Body of pancreas (tissue), 4 donors: ENCODE results near the gene ADGRV1. TPM values are rescaled to one million over a fixed set of nuclear protein-coding genes. Genes with fewer than 3 reads are reported as not detected.

Experiments
- ATAC-seq: fragments of 150-250 bp; one replicate; pipeline ENCODE4 v1.9.1; 2016
- DNase-seq, 4 donors: peaks; one replicate each; pipeline ENCODE4 v3.0.0-alpha.2; 2019
- H3K27ac ChIP-seq, 4 donors: fragments of 200-600 bp; sonication (generic); 1 replicate in 3 of 4; 2 replicates in 1 of 4; pipeline versions ENCODE4 v1.5.1 to v1.6.1; 2016 to 2019; ENCODE audit warnings: mild to moderate bottlenecking in 1 of 4, mixed read lengths in 1 of 4, moderate library complexity in 1 of 4
- H3K27me3 ChIP-seq, 2 donors: fragments of 200-600 bp; sonication (generic); one replicate each; pipeline ENCODE4 v1.6.0; 2016; ENCODE audit warnings: mild to moderate bottlenecking in 1 of 2
- H3K36me3 ChIP-seq, 2 donors: fragments of 200-600 bp; sonication (generic); replicated peaks in 1 of 2; 2 replicates each; pipeline ENCODE4 v1.5.1; 2016; ENCODE audit warnings: low read depth in 2 of 2; ENCODE audit not compliant: insufficient read depth in 1 of 2
- H3K4me1 ChIP-seq: fragments of 200-600 bp; sonication (generic); one replicate; pipeline ENCODE4 v1.6.0; 2016
- H3K4me3 ChIP-seq, 2 donors: fragments of 200-600 bp; sonication (generic); 1 replicate in 1 of 2; 2 replicates in 1 of 2; pipeline ENCODE4 v1.5.1; 2016 to 2019
- H3K9me3 ChIP-seq, 3 donors: fragments of 200-600 bp; sonication (generic); 1 replicate in 2 of 3; 2 replicates in 1 of 3; pipeline ENCODE4 v1.5.1; 2016
- POLR2A ChIP-seq, 3 donors: fragments of 450-650 bp; IDR thresholded peaks; one replicate each; pipeline ENCODE4 v1.6.1; 2016; ENCODE audit warnings: antibody characterized with exemption in 3 of 3, mild to moderate bottlenecking in 2 of 3
- WGBS, 2 donors: methylation state at CpG; one replicate each; pipeline ENCODE4 v1.1.5; 2017; 5-methylcytosine and 5-hydroxymethylcytosine counted together
- intact Hi-C: fragments of 100-400 bp; cut with DNase I; formaldehyde crosslinking; loops from one replicate; pipeline ENCODE4 v1.15.1; 2023
- total RNA-seq, 2 donors: library from RNA; depleted of rRNA; stranded (reverse); fragments of >200 nt; gene quantifications; one replicate each; pipeline ENCODE4 v1.1.0, GENCODE V29; 2016
- TF ChIP-seq, protein P1 (sequence below), 7 experiments: fragments of 450-650 bp in 4 of 7; fragments of 200-600 bp in 3 of 7; sonication (generic) in 3 of 7; IDR thresholded peaks; one replicate each; pipeline ENCODE4 v1.5.1; 2016 to 2019; ENCODE audit warnings: antibody characterized with exemption in 7 of 7

The ADGRV1 gene
- total RNA-seq, 2 donors from 2014 or later = 19.2 to 21.4 TPM

DNA sequence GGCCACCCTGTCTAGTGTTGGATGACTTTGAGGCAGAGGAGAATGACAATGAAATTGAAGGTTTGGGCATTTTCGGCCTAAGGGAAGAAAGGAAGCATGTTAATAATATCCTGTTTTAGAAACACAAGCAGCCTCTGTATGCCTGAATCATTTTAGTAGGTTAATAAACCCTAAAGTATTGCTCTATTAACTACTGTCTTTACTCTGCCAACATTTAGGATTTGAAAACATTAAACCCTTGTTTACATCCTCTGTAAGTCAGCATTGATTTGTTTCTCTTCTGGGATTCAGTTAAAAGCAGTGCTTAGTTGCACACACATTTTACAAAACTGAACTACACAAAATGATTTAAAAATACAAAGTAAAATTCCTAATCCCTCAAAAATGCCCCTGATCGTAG is 465.6 kb downstream of the ADGRV1 start:
- DNase-seq = no peak
- no peak overlapping the region for H3K4me3 ChIP-seq
- peaks cover 30% of the 10 kb centered on the region for H3K4me1 ChIP-seq
- 84 to 91% methylated on average over 2 of the region's 2 CpGs for WGBS, 2 donors
- H3K27me3 ChIP-seq = no peaks in the 10 kb centered on the region
- TF ChIP-seq, protein P1, sequence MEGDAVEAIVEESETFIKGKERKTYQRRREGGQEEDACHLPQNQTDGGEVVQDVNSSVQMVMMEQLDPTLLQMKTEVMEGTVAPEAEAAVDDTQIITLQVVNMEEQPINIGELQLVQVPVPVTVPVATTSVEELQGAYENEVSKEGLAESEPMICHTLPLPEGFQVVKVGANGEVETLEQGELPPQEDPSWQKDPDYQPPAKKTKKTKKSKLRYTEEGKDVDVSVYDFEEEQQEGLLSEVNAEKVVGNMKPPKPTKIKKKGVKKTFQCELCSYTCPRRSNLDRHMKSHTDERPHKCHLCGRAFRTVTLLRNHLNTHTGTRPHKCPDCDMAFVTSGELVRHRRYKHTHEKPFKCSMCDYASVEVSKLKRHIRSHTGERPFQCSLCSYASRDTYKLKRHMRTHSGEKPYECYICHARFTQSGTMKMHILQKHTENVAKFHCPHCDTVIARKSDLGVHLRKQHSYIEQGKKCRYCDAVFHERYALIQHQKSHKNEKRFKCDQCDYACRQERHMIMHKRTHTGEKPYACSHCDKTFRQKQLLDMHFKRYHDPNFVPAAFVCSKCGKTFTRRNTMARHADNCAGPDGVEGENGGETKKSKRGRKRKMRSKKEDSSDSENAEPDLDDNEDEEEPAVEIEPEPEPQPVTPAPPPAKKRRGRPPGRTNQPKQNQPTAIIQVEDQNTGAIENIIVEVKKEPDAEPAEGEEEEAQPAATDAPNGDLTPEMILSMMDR (IDR thresholded peaks at IDR 0.05) = no peak
- TF ChIP-seq POLR2A (IDR thresholded peaks at IDR 0.05) = no peak
- intact Hi-C loops = no loop called here
- no peaks in the 10 kb centered on the region for H3K36me3 ChIP-seq
- H3K27ac ChIP-seq = no peak overlapping the region
- ATAC-seq = no peak
- no peaks in the 10 kb centered on the region for H3K9me3 ChIP-seq

DNA sequence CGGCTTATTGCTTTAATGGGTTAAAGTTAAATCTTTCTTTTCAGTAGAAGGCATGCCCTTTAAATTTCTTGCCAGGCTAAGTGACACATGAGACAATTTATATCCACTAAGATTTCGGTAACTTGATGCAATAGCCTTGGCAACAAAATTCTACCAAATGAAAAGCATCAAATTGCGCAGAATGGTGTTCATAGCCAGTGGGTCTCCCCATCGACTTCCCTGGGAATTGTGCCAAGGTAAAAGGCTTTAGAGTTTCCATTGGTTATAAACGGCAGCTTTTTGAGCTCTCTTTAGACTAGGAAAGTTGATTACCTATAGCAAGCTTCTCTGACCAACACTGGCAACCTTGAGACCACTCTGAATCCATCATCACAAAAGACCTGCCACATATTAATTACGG is 466.1 kb downstream of the ADGRV1 start:
- ATAC-seq (no peak), DNase-seq (no peak)
- peaks cover 30% of the 10 kb centered on the region for H3K4me1 ChIP-seq
- H3K36me3 ChIP-seq = no peaks in the 10 kb centered on the region
- 90% methylated on average over 6 of the region's 6 CpGs for WGBS, 2 donors
- H3K27me3 ChIP-seq = no peaks in the 10 kb centered on the region
- H3K27ac ChIP-seq = no peak overlapping the region
- H3K4me3 ChIP-seq = no peak overlapping the region
- intact Hi-C loops = no loop called here
- H3K9me3 ChIP-seq = no peaks in the 10 kb centered on the region
- TF ChIP-seq, protein P1 (IDR thresholded peaks at IDR 0.05) = no peak

DNA sequence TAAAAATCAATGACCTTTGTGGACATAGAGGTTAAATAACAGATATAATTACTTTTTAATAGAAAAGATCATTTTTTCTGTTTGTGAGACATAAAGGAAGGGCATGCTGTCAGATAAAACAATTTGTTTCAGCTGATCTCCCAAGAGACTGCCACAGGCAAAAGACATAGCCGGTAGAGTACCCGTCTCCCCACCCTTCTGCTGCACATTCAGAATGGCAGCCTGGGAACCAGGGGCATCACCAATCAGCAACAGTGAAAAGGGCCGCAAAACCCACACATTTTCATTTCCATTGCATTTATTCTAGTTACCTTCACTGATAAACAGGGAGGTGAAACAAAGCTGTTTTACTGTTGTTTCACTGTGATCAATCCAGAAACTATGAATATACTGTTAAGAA is 466.9 kb downstream of the ADGRV1 start:
- Histone ChIP-seq H3K9me3 (no peaks in the 10 kb centered on the region), H3K4me3 (no peak overlapping the region), H3K36me3 (no peaks in the 10 kb centered on the region), H3K27me3 (no peaks in the 10 kb centered on the region), H3K27ac (no peak overlapping the region), H3K4me1 (peaks cover 30% of the 10 kb centered on the region)
- ATAC-seq = no peak
- intact Hi-C loops = no loop called here
- DNase-seq = no peak
- TF ChIP-seq POLR2A (IDR thresholded peaks at IDR 0.05) = no peak
- TF ChIP-seq, protein P1 (IDR thresholded peaks at IDR 0.05) = no peak
- 92 to 96% methylated on average over 3 of the region's 3 CpGs for WGBS, 2 donors

DNA sequence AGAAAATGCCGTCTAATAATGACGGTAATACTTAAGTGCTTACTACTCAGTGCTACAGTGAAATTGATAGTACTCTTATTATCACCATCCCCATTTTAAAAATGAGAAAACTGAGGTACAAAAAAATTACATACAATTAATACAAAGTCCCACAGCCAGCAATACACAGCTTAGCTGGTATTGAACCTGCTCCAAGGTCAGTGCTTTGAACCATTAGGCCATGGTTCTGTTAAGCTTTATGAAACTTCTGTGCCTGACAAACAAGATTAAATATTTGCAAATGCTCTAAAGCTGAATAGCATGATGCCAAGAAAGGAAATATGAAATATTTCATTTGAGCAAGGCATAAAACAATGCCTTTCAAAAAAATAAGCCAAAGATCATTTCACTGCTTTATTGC is 467.4 kb downstream of the ADGRV1 start:
- H3K4me3 ChIP-seq = no peak overlapping the region
- intact Hi-C loops = no loop called here
- no peaks in the 10 kb centered on the region for H3K36me3 ChIP-seq
- WGBS, 2 donors = 85 to 89% methylated on average over 2 of the region's 2 CpGs
- ATAC-seq (no peak), DNase-seq (no peak)
- no peak overlapping the region for H3K27ac ChIP-seq
- peaks cover 30% of the 10 kb centered on the region for H3K4me1 ChIP-seq
- TF ChIP-seq, protein P1 (IDR thresholded peaks at IDR 0.05) = no peak
- TF ChIP-seq POLR2A (IDR thresholded peaks at IDR 0.05) = no peak
- H3K9me3 ChIP-seq = no peaks in the 10 kb centered on the region
- H3K27me3 ChIP-seq = no peaks in the 10 kb centered on the region

DNA sequence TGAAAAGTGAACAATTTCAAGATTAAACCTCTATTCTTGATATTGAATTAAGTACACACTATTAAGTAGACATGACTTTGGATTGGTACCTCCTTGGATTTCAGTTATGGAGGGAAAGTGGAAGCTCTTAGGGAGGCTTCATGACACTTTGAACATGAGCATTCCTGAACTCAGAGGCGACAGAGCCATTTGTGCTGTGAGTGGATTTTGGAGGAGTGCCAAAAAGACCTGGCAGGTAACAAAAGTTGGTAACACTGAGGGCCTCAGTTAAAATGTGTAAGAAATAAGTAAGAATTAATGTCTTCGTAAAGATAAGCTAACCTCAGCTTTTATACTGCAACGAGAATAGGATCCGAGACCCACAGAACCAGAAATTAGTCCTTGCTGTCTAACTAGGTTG is 467.9 kb downstream of the ADGRV1 start:
- WGBS, 2 donors = 61 to 68% methylated on average over 4 of the region's 4 CpGs
- ATAC-seq (no peak), DNase-seq (peak in 2 of 4 donors; percentile 16 to 20)
- no peak for TF ChIP-seq POLR2A (IDR thresholded peaks at IDR 0.05)
- TF ChIP-seq, protein P1 (IDR thresholded peaks at IDR 0.05) = no peak
- peaks cover 30% of the 10 kb centered on the region for H3K4me1 ChIP-seq
- no peaks in the 10 kb centered on the region for H3K36me3 ChIP-seq
- no peaks in the 10 kb centered on the region for H3K9me3 ChIP-seq
- H3K27me3 ChIP-seq = no peaks in the 10 kb centered on the region
- no peak overlapping the region for H3K27ac ChIP-seq
- intact Hi-C loops = no loop called here
- no peak overlapping the region for H3K4me3 ChIP-seq
